ENCODE results near the gene SETBP1. TPM values are rescaled to one million over a fixed set of nuclear protein-coding genes. Genes with fewer than 3 reads are reported as not detected.
A peak's percentile ranks its signal among the peaks of the same experiment; 100 is the strongest.

Gene SETBP1
- total and polyA plus RNA-seq, 9 of the 15 experiments (the other 6 are each of a cell fraction or from before 2014, with no cell fraction given), result under 0.01 to 0.13 (median 0.04) TPM

GRCh38 chr18:45063246-45064038 lies 382.8 kb downstream of the SETBP1 start:
- FAIRE-seq (no peak), DNase-seq (ENCODE audit: extremely low read depth in 1 of 4, low spot score in 3 of 4) (peak; percentile 27 to 44 (median 38)), ATAC-seq (peak; percentile 63)
- BruUV-seq (replicated peaks), result no TSS peak
- in situ Hi-C loops (cut with MboI), result no loop called here
- Histone ChIP-seq H3K9me1 (ENCODE audit: control insufficient read depth, insufficient read depth, low read length) (no peaks in the 10 kb centered on the region), H3K9me3 (replicated peaks; ENCODE audit: control insufficient read depth, insufficient read depth, low read depth, low read length) (no peaks in the 10 kb centered on the region), H3K27me3 (ENCODE audit: control insufficient read depth in 2 of 2, insufficient read depth in 2 of 2, low read length in 2 of 2) (no peaks in the 10 kb centered on the region), H3K36me3 (ENCODE audit: control insufficient read depth, insufficient read depth, low read length) (no peaks in the 10 kb centered on the region), H4K20me1 (replicated peaks; ENCODE audit: control insufficient read depth, insufficient read depth, low read length) (no peaks in the 10 kb centered on the region), H2AFZ (ENCODE audit: low read depth, low read length) (peak overlapping the region; percentile 83), H3K4me2 (ENCODE audit: insufficient read depth, low read length) (peak overlapping the region; percentile 73), H3K4me3 (peak overlapping the region; percentile 18; the same call in 1 of the 2 replicates), H3K27ac (ENCODE audit: extremely low read depth, low read depth, low read length) (peak overlapping the region; percentile 58), H3K4me1 (replicated peaks in 1 of 2; ENCODE audit: control insufficient read depth in 2 of 2, insufficient read depth in 2 of 2, low read length in 2 of 2) (peaks cover 10 to 35% of the 10 kb centered on the region in 2 experiments; a peak in 4 of 5 replicates), H3K79me2 (ENCODE audit: control insufficient read depth, insufficient read depth, low read length) (no peaks in the 10 kb centered on the region), H3K9ac (ENCODE audit: insufficient read depth in 1 of 2, low read depth in 2 of 2, low read length in 2 of 2) (peak overlapping the region; percentile 56 to 87)
- ChIA-PET POLR2A (interaction anchor here (0.7 kb wide), 2 partner anchors 13 kb away, joined by 3 to 4 read pairs; no protein-coding TSS in a partner anchor), CTCF (ENCODE audit: low intra/inter-chr PET ratio) (no interaction called here)
- intact Hi-C loops (cut with micrococcal nuclease), result no loop called here
- 39% methylated on average over 27 of the region's 55 CpGs for WGBS (ENCODE audit: insufficient coverage, low coverage, missing lambda C conversion rate)
- no peak for TF ChIP-seq E2F1 (CRISPR knock-in tag; IDR thresholded peaks at IDR 0.05)
- no peak for TF ChIP-seq TSC22D4 (tag; IDR thresholded peaks at IDR 0.05)
- TF ChIP-seq MYC (IDR thresholded peaks at IDR 0.05; ENCODE audit: low read depth, low read length), result 0 out of 2 replicates have a peak, but pooled peaks have one; percentile 58
- TF ChIP-seq MYC (CRISPR knock-in tag; IDR thresholded peaks at IDR 0.05; ENCODE audit: borderline replicate concordance, low read depth), result no peak
- 0 out of 2 replicates have a peak, but pooled peaks have one; percentile 3 for TF ChIP-seq REST (IDR thresholded peaks at IDR 0.05; ENCODE audit: borderline replicate concordance)
- TF ChIP-seq REST (CRISPR knock-in tag; IDR thresholded peaks at IDR 0.05; ENCODE audit: low read depth), result no peak
- no peak for TF ChIP-seq MECOM (CRISPR knock-in tag; IDR thresholded peaks at IDR 0.05)
- no peak for TF ChIP-seq MYBL2 (IDR thresholded peaks at IDR 0.05; ENCODE audit: low read depth)
- TF ChIP-seq MYBL2 (CRISPR knock-in tag; IDR thresholded peaks at IDR 0.05; ENCODE audit: borderline replicate concordance), result no peak
- TF ChIP-seq GATAD2B (IDR thresholded peaks at IDR 0.05; ENCODE audit: borderline replicate concordance), result no peak
- TF ChIP-seq SMARCE1 (IDR thresholded peaks at IDR 0.05), result no peak
- no peak for TF ChIP-seq MCM2 (IDR thresholded peaks at IDR 0.05; ENCODE audit: low read depth)
- TF ChIP-seq EGR1 (conservative IDR thresholded peaks at IDR 0.05), result peak; percentile 93
- TF ChIP-seq TBP (optimal IDR thresholded peaks at IDR 0.05; ENCODE audit: low read depth, low read length), result no peak
